ENCODE data around the gene DMKN.

DMKN gene

DNA sequence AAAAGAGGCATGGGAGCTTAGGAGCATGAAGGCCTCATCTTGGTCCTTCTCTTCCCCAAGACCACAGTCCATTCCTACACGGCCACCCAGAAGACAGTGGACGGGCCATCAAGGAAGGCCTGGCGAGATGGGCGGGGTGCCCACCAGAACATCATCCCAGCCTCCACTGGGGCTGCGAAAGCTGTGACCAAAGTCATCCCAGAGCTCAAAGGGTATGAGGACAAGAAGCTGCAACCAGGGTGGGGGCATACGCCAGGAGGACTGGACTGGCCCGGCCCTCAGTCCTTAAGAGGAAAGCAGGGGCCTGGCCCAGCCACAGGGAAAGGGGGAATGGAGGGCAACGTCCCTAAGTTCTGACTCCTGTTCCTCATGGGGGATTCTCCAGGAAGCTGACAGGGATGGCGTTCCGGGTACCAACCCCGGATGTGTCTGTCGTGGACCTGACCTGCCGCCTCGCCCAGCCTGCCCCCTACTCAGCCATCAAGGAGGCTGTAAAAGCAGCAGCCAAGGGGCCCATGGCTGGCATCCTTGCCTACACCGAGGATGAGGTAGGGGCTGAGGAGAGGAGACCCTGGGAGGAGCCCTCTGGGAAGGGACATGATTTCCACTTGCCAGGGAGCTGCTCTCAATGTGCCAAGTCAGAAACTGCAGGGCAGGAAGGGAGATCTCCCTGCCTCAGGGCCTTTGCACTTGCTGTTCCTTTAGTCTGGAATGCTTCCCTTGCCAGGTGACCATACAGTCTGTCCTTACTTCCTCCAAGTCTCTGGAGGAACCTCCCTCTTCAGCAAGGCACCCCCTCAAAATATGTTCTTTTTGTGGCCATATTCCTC is 30.0 kb upstream of the DMKN start:
- no peak for ATAC-seq
- TF ChIP-seq, protein P1, sequence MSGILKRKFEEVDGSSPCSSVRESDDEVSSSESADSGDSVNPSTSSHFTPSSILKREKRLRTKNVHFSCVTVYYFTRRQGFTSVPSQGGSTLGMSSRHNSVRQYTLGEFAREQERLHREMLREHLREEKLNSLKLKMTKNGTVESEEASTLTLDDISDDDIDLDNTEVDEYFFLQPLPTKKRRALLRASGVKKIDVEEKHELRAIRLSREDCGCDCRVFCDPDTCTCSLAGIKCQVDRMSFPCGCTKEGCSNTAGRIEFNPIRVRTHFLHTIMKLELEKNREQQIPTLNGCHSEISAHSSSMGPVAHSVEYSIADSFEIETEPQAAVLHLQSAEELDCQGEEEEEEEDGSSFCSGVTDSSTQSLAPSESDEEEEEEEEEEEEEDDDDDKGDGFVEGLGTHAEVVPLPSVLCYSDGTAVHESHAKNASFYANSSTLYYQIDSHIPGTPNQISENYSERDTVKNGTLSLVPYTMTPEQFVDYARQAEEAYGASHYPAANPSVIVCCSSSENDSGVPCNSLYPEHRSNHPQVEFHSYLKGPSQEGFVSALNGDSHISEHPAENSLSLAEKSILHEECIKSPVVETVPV (CRISPR knock-in tag; IDR thresholded peaks at IDR 0.05) = no peak
- no peak for TF ChIP-seq ISL1 (CRISPR knock-in tag; IDR thresholded peaks at IDR 0.05)
- TF ChIP-seq TCF4 (CRISPR knock-in tag; IDR thresholded peaks at IDR 0.05; ENCODE audit: borderline replicate concordance) = no peak

DNA sequence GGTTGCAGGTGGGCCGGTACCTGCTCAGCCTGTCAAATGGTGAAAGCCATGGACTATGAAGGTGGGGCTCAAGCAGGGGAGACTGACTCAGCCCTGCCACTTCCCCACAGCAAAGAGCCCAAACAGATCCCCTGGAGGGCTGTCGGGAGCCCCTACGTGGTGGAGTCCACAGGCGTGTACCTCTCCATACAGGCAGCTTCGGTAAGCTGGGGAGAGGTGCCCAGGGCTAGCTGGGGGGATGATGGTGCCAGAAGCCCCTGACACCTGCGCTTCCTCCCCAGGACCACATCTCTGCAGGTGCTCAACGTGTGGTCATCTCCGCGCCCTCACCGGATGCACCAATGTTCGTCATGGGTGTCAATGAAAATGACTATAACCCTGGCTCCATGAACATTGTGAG is 28.8 kb upstream of the DMKN start:
- no peak for ATAC-seq
- TF ChIP-seq ZC3H10 (CRISPR knock-in tag; IDR thresholded peaks at IDR 0.05) (no peak), ZFP30 (CRISPR knock-in tag; IDR thresholded peaks at IDR 0.05) (no peak), ZNF70 (CRISPR knock-in tag; IDR thresholded peaks at IDR 0.05) (no peak), SNAI2 (CRISPR knock-in tag; IDR thresholded peaks at IDR 0.05) (no peak), TCF4 (CRISPR knock-in tag; IDR thresholded peaks at IDR 0.05; ENCODE audit: borderline replicate concordance) (no peak), RARB (CRISPR knock-in tag; IDR thresholded peaks at IDR 0.05) (no peak), TOX (CRISPR knock-in tag; IDR thresholded peaks at IDR 0.05; ENCODE audit: borderline replicate concordance) (no peak), CSDC2 (CRISPR knock-in tag; IDR thresholded peaks at IDR 0.05) (no peak), ARNTL (CRISPR knock-in tag; IDR thresholded peaks at IDR 0.05; ENCODE audit: borderline replicate concordance, low read depth) (no peak), ISL1 (CRISPR knock-in tag; IDR thresholded peaks at IDR 0.05) (no peak), ZNF565 (CRISPR knock-in tag; conservative IDR thresholded peaks at IDR 0.05; ENCODE audit: low read depth) (no peak), ZNF8 (CRISPR knock-in tag; IDR thresholded peaks at IDR 0.05) (no peak), PPARA (CRISPR knock-in tag; IDR thresholded peaks at IDR 0.05; ENCODE audit: borderline replicate concordance) (no peak), GLIS3 (CRISPR knock-in tag; IDR thresholded peaks at IDR 0.05) (no peak)
- TF ChIP-seq, protein P2, sequence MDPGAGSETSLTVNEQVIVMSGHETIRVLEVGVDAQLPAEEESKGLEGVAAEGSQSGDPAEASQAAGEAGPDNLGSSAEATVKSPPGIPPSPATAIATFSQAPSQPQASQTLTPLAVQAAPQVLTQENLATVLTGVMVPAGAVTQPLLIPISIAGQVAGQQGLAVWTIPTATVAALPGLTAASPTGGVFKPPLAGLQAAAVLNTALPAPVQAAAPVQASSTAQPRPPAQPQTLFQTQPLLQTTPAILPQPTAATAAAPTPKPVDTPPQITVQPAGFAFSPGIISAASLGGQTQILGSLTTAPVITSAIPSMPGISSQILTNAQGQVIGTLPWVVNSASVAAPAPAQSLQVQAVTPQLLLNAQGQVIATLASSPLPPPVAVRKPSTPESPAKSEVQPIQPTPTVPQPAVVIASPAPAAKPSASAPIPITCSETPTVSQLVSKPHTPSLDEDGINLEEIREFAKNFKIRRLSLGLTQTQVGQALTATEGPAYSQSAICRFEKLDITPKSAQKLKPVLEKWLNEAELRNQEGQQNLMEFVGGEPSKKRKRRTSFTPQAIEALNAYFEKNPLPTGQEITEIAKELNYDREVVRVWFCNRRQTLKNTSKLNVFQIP (CRISPR knock-in tag; IDR thresholded peaks at IDR 0.05; ENCODE audit: borderline replicate concordance, low read depth) = no peak
- TF ChIP-seq, protein P1 (CRISPR knock-in tag; IDR thresholded peaks at IDR 0.05) = no peak
- TF ChIP-seq, protein P3, sequence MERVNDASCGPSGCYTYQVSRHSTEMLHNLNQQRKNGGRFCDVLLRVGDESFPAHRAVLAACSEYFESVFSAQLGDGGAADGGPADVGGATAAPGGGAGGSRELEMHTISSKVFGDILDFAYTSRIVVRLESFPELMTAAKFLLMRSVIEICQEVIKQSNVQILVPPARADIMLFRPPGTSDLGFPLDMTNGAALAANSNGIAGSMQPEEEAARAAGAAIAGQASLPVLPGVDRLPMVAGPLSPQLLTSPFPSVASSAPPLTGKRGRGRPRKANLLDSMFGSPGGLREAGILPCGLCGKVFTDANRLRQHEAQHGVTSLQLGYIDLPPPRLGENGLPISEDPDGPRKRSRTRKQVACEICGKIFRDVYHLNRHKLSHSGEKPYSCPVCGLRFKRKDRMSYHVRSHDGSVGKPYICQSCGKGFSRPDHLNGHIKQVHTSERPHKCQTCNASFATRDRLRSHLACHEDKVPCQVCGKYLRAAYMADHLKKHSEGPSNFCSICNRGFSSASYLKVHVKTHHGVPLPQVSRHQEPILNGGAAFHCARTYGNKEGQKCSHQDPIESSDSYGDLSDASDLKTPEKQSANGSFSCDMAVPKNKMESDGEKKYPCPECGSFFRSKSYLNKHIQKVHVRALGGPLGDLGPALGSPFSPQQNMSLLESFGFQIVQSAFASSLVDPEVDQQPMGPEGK (CRISPR knock-in tag; IDR thresholded peaks at IDR 0.05; ENCODE audit: borderline replicate concordance) = no peak
- TF ChIP-seq, protein P4, sequence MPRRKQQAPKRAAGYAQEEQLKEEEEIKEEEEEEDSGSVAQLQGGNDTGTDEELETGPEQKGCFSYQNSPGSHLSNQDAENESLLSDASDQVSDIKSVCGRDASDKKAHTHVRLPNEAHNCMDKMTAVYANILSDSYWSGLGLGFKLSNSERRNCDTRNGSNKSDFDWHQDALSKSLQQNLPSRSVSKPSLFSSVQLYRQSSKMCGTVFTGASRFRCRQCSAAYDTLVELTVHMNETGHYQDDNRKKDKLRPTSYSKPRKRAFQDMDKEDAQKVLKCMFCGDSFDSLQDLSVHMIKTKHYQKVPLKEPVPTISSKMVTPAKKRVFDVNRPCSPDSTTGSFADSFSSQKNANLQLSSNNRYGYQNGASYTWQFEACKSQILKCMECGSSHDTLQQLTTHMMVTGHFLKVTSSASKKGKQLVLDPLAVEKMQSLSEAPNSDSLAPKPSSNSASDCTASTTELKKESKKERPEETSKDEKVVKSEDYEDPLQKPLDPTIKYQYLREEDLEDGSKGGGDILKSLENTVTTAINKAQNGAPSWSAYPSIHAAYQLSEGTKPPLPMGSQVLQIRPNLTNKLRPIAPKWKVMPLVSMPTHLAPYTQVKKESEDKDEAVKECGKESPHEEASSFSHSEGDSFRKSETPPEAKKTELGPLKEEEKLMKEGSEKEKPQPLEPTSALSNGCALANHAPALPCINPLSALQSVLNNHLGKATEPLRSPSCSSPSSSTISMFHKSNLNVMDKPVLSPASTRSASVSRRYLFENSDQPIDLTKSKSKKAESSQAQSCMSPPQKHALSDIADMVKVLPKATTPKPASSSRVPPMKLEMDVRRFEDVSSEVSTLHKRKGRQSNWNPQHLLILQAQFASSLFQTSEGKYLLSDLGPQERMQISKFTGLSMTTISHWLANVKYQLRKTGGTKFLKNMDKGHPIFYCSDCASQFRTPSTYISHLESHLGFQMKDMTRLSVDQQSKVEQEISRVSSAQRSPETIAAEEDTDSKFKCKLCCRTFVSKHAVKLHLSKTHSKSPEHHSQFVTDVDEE (CRISPR knock-in tag; IDR thresholded peaks at IDR 0.05) = no peak
- TF ChIP-seq, protein P5, sequence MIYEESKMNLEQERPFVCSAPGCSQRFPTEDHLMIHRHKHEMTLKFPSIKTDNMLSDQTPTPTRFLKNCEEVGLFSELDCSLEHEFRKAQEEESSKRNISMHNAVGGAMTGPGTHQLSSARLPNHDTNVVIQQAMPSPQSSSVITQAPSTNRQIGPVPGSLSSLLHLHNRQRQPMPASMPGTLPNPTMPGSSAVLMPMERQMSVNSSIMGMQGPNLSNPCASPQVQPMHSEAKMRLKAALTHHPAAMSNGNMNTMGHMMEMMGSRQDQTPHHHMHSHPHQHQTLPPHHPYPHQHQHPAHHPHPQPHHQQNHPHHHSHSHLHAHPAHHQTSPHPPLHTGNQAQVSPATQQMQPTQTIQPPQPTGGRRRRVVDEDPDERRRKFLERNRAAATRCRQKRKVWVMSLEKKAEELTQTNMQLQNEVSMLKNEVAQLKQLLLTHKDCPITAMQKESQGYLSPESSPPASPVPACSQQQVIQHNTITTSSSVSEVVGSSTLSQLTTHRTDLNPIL (CRISPR knock-in tag; IDR thresholded peaks at IDR 0.05; ENCODE audit: low read depth) = no peak

Measured in SK-N-SH treated with all-trans-retinoic acid at 6 μM for 48 hours (cell line).